Stomach (tissue), 9 donors: ENCODE measurements around the gene CASTOR1. TPM values are rescaled to one million over a fixed set of nuclear protein-coding genes. Genes with fewer than 3 reads are reported as not detected.
A peak's percentile ranks its signal among the peaks of the same experiment; 100 is the strongest.

Experiments used
- DNase-seq, 2 donors: peaks; one replicate each; pipeline versions ENCODE4 v3.0.0 to v3.0.0-alpha.2; 2013 to 2019
- H3K27ac ChIP-seq, 5 donors: fragments of 200-600 bp in 4 of 5; sonication (generic) in 4 of 5; one replicate each; pipeline ENCODE4 v1.5.1; 2013 to 2019; ENCODE audit warnings: mild to moderate bottlenecking in 1 of 5, moderate library complexity in 1 of 5
- H3K27me3 ChIP-seq, 3 donors: fragments of 200-600 bp; sonication (generic); one replicate each; pipeline ENCODE4 v1.5.1; 2017 to 2019; ENCODE audit warnings: mixed run types in 1 of 3
- H3K36me3 ChIP-seq, 4 donors: fragments of 200-600 bp; sonication (generic); 1 replicate in 3 of 4; 2 replicates in 1 of 4; pipeline ENCODE4 v1.5.1; 2016 to 2019
- H3K4me1 ChIP-seq, 4 donors: fragments of 200-600 bp; sonication (generic); one replicate each; pipeline ENCODE4 v1.5.1; 2016 to 2019
- H3K4me3 ChIP-seq, 4 donors: fragments of 200-600 bp; sonication (generic) in 3 of 4; one replicate each; pipeline ENCODE4 v1.5.1; 2016 to 2019; ENCODE audit warnings: mild to moderate bottlenecking in 1 of 4
- H3K9me3 ChIP-seq, 4 donors: fragments of 200-600 bp; sonication (generic); one replicate each; pipeline ENCODE4 v1.5.1; 2016 to 2019
- EP300 ChIP-seq: sonication (generic); formaldehyde crosslinking; IDR thresholded peaks from one replicate; pipeline ENCODE4 v1.6.1; 2017; ENCODE audit warnings: antibody characterized with exemption
- POLR2A ChIP-seq, 4 donors: fragments of 450-650 bp; IDR thresholded peaks; one replicate each; pipeline ENCODE4 v1.6.1; 2016; ENCODE audit warnings: antibody characterized with exemption in 4 of 4, control low read depth in 2 of 4, mild to moderate bottlenecking in 1 of 4, moderate library complexity in 1 of 4
- POLR2AphosphoS5 ChIP-seq, 3 donors: sonication (generic); formaldehyde crosslinking; IDR thresholded peaks; one replicate each; pipeline ENCODE4 v1.6.1; 2016; ENCODE audit warnings: antibody characterized with exemption in 3 of 3
- WGBS, 5 donors: extraction: QIAGEN DNeasy Blood & Tissue Kit in 3 of 5; methylation state at CpG; one replicate each; pipeline versions ENCODE4 v1.1.5 to v1.1.7; 2013 to 2018; 5-methylcytosine and 5-hydroxymethylcytosine counted together
- intact Hi-C: fragments of 100-400 bp; cut with DNase I; formaldehyde crosslinking; loops from one replicate; pipeline ENCODE4 v1.15.1; 2023; ENCODE audit warnings: low total_unique reads
- polyA plus RNA-seq, 3 donors: library from polyadenylated mRNA; stranded (reverse); fragments of 200-250 nt; gene quantifications; one replicate each; pipeline ENCODE4 v1.2.3, GENCODE V29; 2013
- total RNA-seq, 5 donors: library from RNA; depleted of rRNA; stranded (reverse); fragments of >200 nt; gene quantifications; one replicate each; pipeline versions ENCODE4 v1.1.0 to v1.2.3, GENCODE V29; 2014 to 2016
- TF ChIP-seq, protein P1 (sequence below), 7 experiments: fragments of 450-650 bp in 4 of 7; fragments of 200-600 bp in 3 of 7; sonication (generic) in 3 of 7; IDR thresholded peaks; one replicate each; pipeline ENCODE4 v1.5.1; 2016 to 2019; ENCODE audit warnings: antibody characterized with exemption in 7 of 7, control low read depth in 2 of 7, mild to moderate bottlenecking in 1 of 7
- donor health status: healthy with polysubstance abuse.
- donor health status: Bipolar disorder and iron deficiency.
- donor health status: healthy.

Gene CASTOR1
- total and polyA plus RNA-seq, 8 donors, result 1.2 to 57.8 (median 5.3) TPM

DNA sequence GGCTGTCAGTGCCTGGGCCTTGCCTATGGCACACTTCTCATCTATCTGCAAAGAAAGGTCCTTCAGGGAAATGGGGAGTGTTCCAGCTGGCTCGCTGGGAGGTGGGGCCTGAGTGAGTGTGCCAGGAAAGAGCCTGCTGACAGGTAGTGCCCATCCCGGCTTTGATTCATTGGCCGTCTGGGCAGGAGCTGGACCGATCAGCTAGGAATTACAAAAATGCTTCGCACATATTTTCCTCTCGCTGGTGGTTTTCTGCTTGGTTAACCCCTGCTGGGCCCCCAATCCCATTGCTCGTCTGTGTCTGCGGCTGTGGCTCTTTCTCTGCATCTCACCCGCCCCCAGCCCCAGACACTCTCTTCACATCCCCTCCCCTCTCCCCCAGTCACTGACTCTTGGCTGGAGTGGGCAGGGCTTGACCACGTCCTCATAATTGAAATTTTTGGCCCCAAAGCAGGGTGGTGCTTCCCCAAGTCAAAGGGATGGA is 53.6 kb downstream of the CASTOR1 start:
- peaks cover 10 to 20% (median 16%) of the 10 kb centered on the region in 4 donors for H3K4me1 ChIP-seq
- no peak overlapping the region for H3K27ac ChIP-seq
- H3K27me3 ChIP-seq, result peaks cover 0 to 8% (median 0%) of the 10 kb centered on the region in 3 donors
- DNase-seq, result peak in 1 of 2 donors; percentile 62
- intact Hi-C loops, result no loop called here
- 54 to 76% (median 61%) methylated on average over 10 of the region's 10 CpGs for WGBS, 5 donors
- no peak for TF ChIP-seq EP300
- TF ChIP-seq POLR2A (IDR thresholded peaks at IDR 0.05), result no peak
- TF ChIP-seq, protein P1, sequence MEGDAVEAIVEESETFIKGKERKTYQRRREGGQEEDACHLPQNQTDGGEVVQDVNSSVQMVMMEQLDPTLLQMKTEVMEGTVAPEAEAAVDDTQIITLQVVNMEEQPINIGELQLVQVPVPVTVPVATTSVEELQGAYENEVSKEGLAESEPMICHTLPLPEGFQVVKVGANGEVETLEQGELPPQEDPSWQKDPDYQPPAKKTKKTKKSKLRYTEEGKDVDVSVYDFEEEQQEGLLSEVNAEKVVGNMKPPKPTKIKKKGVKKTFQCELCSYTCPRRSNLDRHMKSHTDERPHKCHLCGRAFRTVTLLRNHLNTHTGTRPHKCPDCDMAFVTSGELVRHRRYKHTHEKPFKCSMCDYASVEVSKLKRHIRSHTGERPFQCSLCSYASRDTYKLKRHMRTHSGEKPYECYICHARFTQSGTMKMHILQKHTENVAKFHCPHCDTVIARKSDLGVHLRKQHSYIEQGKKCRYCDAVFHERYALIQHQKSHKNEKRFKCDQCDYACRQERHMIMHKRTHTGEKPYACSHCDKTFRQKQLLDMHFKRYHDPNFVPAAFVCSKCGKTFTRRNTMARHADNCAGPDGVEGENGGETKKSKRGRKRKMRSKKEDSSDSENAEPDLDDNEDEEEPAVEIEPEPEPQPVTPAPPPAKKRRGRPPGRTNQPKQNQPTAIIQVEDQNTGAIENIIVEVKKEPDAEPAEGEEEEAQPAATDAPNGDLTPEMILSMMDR (IDR thresholded peaks at IDR 0.05), result no peak
- TF ChIP-seq POLR2AphosphoS5 (IDR thresholded peaks at IDR 0.05), result no peak
- H3K36me3 ChIP-seq, result no peaks in the 10 kb centered on the region
- H3K9me3 ChIP-seq, result no peaks in the 10 kb centered on the region
- H3K4me3 ChIP-seq, result no peak overlapping the region

Other genes with a start within 250 kb of the CASTOR1 start
- gene HORMAD2, start 209.0 kb downstream of the CASTOR1 start, total RNA-seq, result not detected
- not detected for gene HORMAD2, start 209.0 kb downstream of the CASTOR1 start, polyA plus RNA-seq
- 1 to 10 TPM in 3 of 5 donors, not detected in 2; 2.0 to 2.4 (median 2.3) TPM for gene LIF, start 42.7 kb downstream of the CASTOR1 start, total RNA-seq
- gene LIF, start 42.7 kb downstream of the CASTOR1 start, polyA plus RNA-seq, result 1 to 10 TPM in 2 of 3 donors, under 1 TPM in 1; 0.35 to 5.0 (median 1.4) TPM
- 1 to 10 TPM in 1 of 5 donors, not detected in 4; 1.3 TPM for gene OSM, start 22.7 kb downstream of the CASTOR1 start, total RNA-seq
- 10 to 100 TPM in 1 of 3 donors, 1 to 10 TPM in 1, under 1 TPM in 1; 0.33 to 22.7 (median 1.1) TPM for gene OSM, start 22.7 kb downstream of the CASTOR1 start, polyA plus RNA-seq
- 10 to 100 TPM in 3 of 5 donors, 1 to 10 TPM in 2; 2.2 to 23.2 (median 16.3) TPM for gene TBC1D10A, start 37.4 kb upstream of the CASTOR1 start, total RNA-seq
- gene TBC1D10A, start 37.4 kb upstream of the CASTOR1 start, polyA plus RNA-seq, result 10 to 100 TPM; 14.2 to 24.5 (median 20.3) TPM
- 100 to 1,000 TPM in 1 of 5 donors, 10 to 100 TPM in 4; 30.3 to 316 (median 38.8) TPM for gene SF3A1, start 67.4 kb upstream of the CASTOR1 start, total RNA-seq
- gene SF3A1, start 67.4 kb upstream of the CASTOR1 start, polyA plus RNA-seq, result 10 to 100 TPM; 13.6 to 15.6 (median 15.0) TPM
- gene CCDC157, start 67.5 kb upstream of the CASTOR1 start, total RNA-seq, result 1 to 10 TPM in 3 of 5 donors, under 1 TPM in 1, not detected in 1; 0.73 to 9.0 (median 3.0) TPM
- 1 to 10 TPM; 1.7 to 3.7 (median 1.9) TPM for gene CCDC157, start 67.5 kb upstream of the CASTOR1 start, polyA plus RNA-seq
- gene RNF215, start 97.9 kb upstream of the CASTOR1 start, total RNA-seq, result 10 to 100 TPM in 3 of 5 donors, 1 to 10 TPM in 2; 3.6 to 29.4 (median 15.6) TPM
- 1 to 10 TPM; 4.1 to 8.4 (median 4.3) TPM for gene RNF215, start 97.9 kb upstream of the CASTOR1 start, polyA plus RNA-seq
- gene SEC14L2, start 107.5 kb upstream of the CASTOR1 start, total RNA-seq, result 10 to 100 TPM in 2 of 5 donors, 1 to 10 TPM in 1, not detected in 2; 4.1 to 19.4 (median 17.1) TPM
- 10 to 100 TPM in 1 of 3 donors, 1 to 10 TPM in 2; 9.9 to 10.3 (median 10.0) TPM for gene SEC14L2, start 107.5 kb upstream of the CASTOR1 start, polyA plus RNA-seq
- 10 to 100 TPM in 2 of 5 donors, 1 to 10 TPM in 2, not detected in 1; 1.8 to 14.8 (median 10.2) TPM for gene MTFP1, start 136.3 kb upstream of the CASTOR1 start, total RNA-seq
- gene MTFP1, start 136.3 kb upstream of the CASTOR1 start, polyA plus RNA-seq, result 10 to 100 TPM; 15.3 to 45.0 (median 27.4) TPM
- gene SEC14L3, start 182.5 kb upstream of the CASTOR1 start, total RNA-seq, result not detected
- not detected for gene SEC14L3, start 182.5 kb upstream of the CASTOR1 start, polyA plus RNA-seq
- 1 to 10 TPM in 1 of 5 donors, not detected in 4; 4.5 TPM for gene SEC14L4, start 216.2 kb upstream of the CASTOR1 start, total RNA-seq
- under 1 TPM in 2 of 3 donors, not detected in 1; 0.13 to 0.37 TPM for gene SEC14L4, start 216.2 kb upstream of the CASTOR1 start, polyA plus RNA-seq